ENCODE results near the gene UPK3A.
"Not testable (repeated sequence)": the region's sequence is repeated elsewhere in the genome, so short reads cannot be mapped to it uniquely, and the experiment has no call there.

The UPK3A gene

DNA sequence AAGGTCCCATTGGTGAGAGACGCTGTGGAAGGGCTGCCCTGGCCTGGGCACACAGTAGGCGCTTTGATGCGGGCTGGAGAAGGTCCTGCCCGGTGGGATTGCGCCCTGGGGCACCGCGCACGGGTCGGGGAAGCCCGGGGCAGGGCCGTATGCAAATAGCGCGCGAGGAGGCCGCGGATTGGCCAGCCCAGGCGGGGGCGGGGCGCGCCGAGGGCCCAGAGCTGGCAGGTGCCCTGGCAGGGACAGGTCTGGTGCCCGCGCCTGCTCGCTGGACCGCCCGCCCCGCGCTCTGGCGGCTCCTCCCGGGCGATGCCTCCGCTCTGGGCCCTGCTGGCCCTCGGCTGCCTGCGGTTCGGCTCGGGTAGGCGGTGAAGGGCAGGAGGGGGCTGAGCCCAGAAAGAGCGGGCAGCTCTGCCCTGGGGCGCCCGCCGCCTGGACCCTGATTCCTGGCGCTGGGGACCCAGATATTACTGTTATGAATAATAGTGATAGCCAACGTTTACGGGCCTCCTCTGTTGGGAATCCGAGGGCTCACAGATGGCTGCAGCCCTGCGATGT lies at the start of gene UPK3A:
Gene UPK3A, plus strand, starts transcription at position 245 of the 558 bp plus-strand sequence. Its CDS starts 65 bp downstream, at position 310.
- DNase-seq = peak; percentile 43

DNA sequence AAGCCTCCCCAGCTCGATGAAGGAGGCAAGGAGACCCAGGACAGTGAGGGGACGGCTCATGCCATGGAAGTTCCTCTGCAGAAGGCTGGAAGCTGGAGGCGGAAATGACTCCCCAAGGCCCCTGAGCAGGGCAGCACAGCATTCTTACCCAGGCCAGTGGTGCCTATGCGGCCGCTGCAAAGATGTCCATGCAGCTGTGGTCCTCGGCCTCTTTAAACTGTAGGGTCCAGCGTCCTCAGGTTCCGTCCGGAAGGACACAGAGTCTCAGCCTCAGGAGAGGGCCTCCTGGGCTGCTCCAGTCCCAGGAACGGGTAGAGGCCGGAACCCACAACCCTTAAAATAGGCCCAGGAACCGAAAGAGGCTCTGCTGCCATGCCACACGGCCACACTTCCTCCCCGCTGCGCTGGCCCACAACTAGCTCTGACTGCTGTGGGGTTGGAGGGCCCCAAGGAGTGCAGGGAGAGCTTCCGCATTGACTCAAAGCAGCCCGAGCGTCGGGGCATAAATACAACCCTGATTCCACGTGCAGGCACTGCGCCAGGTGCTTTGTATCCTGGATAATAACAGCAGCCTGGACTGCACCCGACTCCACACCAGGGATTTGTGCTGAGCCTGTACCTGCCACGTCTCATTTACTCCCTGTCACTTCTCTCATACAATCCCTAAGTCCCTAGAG lies 49.5 kb upstream of the UPK3A start:
- DNase-seq = no peak

DNA sequence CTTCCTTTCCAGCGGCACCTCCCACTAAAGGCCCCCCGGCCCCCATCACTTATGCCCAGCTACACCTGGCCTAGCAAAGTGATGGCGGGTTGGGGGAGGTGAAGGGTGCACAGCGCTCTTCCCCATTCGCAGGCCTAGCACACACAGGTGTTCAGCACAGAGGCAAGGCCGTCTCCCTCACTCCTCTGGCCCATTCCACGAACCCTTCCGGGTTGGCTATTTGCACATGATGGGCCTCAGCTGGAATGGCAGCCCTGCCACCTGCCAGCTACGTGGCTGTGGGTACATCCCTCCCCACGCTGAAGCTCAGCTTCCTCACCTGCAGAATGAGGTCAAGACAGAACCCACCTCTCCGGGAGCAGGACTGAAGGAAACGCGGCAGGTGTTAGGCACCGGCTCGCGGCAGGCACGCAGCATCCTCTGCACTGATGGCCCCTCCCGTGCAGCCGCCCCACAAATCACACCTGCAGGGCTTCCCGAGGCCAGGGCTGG lies 48.9 kb upstream of the UPK3A start:
- DNase-seq = no peak

DNA sequence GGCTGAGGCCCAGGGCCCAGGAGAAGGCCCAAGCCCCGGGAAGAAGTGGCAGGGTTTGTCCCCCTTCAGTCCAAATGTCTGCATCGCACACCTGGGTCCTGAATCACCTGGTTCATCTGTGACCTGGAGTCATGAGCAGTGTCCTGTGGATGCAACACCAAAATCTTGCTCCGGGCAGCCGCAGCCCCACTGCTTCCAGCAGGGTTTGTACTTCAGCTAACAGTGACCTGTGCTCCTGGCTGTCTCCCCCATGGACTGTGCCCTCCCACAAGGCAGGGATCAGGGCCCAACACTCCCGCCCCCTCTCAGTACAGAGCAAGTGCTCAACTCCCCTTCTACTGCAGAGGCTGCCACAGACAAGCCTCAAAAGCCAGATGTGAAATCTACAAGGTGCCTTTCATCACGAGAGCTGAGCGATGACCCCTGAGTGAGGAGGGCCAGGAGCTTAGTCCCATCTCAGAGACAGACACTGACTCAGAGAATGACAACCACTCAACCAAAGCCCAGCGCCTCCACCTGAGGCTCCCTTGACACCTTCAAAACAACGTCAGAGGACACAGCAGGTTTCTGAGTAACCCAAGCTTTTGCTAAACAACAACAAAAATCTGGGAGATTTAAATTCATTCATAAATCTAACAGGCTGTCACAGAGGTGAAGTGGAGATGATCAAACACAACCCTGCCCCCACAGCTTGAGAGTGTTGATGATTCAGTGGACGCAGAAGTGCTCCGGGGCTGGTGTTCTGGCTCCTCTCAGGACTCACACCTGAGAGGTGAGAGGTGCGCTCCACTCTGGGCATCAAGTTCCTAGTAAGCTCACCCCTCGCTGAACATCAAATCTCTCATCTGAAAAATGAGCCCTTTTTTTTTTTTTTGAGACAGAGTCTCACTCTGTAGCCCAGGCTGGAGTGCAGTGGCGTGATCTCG lies 47.4 kb upstream of the UPK3A start:
- no peak for DNase-seq

DNA sequence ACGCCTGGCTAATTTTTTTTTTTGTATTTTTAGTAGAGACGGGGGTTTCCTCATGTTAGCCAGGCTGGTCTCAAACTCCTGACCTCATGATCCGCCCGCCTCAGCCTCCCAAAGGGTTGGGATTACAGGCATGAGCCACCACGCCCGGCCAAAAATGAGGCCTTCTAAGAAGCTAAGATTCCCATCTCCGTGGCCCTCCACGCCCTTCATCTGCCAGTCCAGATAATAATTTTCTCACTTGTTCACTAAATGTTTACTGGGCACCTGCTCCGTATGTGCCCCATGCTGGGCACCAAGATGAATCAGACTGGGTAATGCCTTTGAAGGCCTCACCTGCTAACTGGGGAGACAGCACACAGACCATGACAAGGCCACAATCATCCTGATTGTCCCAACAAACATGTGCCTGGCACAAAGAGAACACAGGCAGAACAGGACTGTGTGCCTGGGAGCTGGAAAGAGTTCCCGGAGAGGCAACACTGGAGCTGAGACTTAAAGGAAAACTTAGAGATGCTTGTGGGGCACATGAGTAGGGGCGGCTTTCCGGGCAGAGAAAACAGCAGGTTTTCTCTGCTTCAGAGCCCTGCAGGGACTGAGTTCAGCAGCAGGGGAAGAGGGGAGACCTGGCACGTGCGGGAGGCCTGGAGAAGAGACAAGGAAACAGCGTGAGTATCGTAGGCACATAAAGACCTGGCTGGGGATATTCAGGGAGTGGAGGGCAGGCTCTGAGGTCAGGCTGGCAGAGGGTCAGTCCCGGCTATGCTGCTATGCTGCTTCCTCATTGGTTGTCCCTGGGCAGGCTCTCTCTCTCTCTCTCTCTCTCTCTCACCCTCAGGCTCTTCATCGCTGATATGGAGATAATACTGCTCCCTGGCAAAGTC lies 46.4 kb upstream of the UPK3A start:
- DNase-seq = no peak

DNA sequence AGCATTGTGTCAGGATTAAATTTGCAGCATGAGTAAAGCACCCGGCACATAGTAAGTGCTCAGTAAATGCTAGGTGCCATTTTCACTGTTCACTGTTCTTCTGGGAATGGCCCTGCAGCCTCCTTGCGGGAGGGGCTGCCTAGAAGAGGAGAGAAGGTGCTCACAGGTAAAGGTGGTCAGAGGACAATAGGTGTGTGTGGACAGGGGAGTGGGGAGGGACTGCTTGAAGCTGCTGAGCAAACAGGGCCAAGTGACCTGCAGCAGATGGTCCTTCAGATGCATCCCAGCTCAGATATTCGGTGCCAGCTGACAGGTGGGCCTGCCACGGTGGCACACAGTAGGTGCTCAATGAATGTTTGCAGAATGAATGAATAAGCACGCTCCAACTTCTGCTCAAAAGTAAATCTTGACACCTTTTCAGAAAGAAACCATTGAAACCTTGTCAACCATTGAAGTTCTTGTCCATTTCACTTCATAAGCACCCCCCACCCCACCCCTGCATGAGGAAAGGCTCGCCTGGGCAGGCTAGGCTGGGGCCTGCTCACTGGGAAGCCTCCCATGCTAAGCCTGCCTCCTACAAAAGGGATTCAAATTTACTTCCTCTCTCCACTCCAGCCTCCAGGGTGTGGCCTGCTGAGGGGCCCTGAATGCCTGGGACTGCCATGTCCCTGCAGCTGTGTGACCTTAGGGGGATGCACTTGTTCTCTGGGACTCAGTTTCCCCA lies 45.6 kb upstream of the UPK3A start:
- no peak for DNase-seq

DNA sequence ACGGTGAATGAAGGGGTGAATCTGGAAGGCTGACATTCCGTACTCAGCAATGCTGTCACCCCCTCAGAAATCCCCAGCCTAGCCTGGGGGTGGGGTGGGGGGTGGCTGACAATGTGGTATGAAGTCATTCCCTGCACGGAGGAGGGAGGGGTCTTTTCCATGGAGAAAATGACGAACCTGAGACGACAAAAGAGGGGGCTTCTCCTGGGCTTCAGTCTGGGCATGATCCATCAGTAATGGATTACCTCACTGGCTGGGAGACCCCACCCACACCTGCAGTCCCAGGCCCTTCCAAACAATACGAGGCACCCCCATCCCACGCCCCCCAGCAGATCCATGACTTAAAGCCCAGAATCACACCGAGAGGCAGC lies 45.1 kb upstream of the UPK3A start:
- no peak for DNase-seq

DNA sequence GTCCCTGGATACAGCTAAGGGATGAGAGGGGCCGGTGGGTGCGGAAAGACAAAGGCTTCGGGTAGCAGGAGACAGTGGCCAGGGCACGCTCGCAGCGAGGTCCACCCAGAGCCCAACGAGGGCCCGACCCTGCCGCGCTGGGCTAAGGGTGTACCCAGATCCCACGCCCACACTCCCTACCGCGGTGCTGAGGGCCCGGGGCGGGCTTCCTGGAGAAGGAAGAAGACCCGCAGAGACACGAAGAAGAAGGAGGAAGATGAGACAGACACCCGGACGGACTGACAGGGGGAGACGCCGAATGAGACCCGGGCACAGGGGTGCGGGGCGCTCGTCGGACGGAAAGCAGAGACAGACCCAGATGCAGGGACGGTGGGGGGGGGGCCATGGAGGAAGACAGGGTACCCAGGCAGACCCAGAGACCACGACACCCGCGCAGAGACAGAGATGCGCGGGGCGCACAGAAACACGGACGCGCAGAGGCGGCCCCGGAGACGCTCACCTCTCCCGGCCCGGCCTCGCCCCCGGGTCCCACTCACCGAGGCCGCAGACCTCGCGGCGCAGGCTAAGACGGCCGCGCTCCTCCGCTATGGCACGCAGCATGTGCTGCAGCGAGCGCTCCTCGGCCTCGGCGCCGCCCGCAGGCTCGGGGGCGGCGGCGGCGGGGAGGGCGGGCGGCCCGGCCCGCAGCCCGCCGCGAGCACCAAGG lies 44.5 kb upstream of the UPK3A start:
- DNase-seq = peak; percentile 27

DNA sequence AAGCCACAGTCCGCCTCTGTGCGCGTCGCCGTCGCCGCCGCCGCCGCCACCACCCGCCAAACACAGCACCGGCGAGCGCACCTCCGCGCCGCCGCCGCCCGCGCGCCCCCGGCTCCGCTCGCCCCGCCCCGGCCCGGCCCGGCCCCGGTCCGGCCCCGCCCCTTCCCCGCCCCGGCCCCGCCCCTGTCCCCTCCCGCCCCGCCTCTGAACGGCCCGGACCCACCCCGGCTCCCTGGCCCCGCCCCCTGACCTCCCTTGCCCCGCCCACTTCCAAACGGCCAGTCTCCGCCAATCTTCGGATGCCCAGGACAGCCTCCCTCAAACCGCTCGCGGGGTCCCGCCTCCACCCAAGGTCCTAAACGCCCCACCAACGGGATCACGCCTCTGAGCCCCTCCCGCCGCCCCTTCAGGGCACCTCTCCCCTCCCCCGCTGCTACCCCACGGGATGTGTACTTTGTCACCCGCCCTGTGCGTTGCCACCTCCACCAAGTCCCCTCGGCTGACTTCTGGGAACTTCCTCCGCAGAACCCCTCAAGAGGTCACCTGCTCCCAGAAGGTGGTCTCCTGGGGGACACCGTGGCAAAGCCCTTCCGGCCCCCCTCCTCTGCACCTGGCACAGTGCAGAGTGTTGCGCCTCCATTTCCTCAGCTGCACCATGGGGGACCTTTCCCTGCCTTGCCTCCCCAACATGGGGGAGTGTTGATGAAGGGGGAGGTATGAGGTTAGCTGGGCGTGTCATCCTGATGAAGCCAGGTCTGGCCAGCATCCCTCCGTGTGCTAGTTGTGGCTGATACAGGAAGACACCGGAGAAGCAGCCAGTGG lies 43.7 kb upstream of the UPK3A start, which contains the start of gene KIAA0930:
Gene KIAA0930, minus strand, starts transcription at position 85 of the 822 bp plus-strand sequence. CDS start 191 bp downstream, outside the sequence.
- peak; percentile 77 for DNase-seq

DNA sequence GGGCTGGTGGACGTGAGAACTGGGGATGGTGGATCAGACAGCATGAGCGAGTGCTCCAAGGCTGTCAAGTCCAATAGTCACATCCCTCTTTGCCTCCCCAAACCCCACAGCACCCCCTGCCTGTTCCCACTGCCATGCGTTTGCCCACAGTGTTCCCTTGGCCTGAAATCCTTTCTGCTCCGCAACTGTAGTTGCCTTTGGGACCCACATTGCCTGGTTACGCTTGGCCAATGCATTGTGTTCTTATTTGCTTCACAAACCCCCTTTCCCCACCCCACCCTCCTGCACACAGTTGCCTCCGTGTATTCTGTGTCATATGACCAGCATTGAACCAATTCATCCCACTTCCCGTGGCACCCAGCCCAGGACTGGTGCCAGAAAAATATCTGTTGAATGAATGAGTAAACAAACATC lies 42.0 kb upstream of the UPK3A start:
- DNase-seq = no peak

DNA sequence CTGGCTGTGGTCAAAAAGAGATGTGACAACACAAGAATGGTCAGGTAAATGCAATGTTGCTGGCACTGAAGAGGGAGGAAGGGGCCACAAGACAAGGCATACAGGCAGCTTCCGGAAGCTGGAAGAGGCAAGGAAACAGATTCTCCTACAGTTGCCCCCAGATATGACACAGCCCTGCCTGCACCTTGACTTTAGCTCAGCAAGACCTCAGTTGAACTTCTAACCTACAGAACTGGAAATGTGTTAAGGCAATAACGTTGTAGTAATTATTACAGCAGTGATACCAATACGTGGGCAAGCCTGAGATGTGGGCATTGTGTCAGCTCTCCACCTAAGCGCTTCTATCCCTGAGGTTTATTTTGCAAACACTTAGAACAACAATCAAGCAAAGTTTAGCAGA lies 39.8 kb upstream of the UPK3A start:
- no peak for DNase-seq

DNA sequence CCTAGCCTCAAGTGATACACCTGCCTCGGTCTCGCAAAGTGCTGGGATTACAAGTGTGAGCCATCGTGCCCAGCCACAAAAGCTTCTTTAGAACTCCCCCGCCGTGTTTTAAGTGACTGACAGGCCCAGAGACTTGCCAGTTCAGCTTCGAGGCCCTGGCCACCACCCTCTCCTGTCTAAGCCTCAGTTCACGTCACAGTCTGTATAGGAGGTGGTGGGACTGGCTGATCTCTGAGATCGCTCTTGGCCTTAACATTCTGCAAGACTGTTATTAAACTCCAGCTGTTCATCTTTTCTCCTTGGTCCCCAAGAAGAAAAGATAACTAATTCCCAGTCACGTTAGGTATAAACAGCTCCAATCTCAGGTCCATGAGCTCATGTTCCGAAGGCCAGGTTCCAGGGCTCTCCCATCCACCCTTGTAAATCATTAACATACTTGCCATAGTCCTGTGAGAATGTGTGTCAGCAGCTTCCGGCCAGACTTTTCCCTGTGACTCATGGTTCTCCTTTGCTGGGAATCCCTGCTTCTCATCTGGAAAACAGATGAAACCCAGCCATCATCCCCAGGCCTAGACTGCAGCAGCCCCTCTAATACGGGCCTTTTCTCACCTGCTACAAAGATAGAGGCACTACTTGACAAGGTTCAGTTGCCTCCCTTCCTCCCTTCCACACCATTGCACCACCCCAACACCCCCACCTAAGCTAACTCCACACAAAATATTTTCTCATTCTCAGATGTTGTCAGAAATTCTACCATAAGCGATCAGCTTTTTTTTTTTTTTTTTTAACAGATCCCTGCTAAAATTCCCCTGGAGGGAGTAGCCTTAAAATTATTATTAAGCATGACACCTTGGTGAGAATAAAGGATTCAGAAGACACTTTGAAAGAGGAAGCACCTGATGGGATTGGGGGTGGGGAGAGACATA lies 38.4 kb upstream of the UPK3A start:
- DNase-seq = no peak

DNA sequence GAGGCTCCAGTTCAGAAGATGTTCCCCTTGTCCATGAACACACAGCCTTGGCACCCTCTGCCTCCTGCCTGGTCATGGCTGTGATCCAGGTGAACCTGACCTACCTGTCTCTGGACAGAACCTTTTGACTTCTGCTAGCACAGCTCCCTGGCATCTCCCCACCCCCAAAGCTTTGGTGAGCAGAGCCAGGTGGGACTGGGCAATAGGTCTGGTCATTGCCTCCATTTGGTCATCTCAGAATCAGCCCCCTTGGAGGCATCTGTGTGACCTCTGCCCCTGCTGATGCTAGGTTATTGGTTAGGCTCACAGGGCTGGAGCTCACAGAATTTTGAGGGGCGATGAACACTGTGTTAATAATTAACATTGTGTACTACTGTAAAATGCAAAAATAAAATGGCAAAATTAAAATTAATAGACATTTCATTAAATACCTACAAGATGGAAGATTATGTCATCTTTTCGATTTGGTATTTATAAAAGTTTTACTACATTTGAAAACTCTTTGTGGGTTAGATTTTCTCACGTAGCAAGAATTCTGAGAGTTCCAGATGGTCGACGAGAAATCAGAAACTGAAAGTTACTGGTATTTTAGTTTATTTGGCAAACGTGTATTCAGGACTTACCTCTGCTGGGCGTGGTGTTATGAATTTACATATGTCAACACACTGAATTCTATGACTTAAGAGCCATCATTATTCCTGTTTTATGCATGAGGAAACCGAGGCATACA lies 35.8 kb upstream of the UPK3A start:
- no peak for DNase-seq

DNA sequence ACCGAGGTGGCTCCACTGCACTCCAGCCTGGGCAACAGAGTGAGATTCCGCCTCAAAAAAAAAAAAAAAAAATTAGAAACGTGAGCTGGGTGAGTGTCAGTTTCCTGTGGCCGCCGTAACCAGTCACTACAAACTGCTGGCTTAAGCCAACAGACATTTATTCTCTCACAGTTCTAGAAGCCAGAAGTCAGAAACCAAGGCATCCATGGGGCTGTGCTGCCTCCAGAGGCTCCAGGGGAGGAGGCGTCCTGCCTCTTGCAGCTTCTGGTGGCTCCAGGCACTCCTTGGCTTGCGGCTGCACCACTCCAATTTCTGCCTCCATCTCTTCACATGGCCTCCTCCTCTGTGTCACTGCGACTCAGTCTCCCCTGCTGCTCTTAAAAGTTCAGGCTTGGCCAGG lies 32.9 kb upstream of the UPK3A start:
- DNase-seq = no peak

DNA sequence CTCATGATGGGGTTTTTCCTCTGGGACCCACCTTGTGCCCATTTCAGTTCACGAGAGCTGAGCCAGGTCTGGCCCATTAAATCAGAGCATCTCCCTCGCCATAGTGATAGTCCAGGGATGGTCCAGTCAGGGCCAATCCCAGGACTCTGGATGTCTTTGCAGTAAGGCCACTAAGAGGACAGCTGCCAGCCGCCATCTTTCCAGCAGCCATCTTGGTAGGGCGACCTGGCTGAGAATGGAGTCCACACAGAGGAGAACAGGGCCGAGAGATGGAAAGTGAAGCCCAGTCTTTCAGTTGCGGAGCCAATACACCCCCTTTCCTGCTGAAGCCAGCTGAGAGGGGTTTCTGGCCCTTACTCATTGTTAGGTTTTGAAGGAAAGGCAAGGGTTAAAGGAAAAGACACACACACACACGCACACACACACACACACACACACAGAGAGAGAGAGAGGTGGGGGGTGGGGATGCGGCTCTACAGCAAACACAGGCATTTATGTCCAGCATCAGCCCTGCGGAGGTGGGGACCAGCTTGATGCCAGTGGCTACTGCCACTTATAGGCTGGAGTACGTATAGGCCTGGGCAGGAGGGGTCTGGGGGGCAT lies 31.6 kb upstream of the UPK3A start:
- DNase-seq = no peak

DNA sequence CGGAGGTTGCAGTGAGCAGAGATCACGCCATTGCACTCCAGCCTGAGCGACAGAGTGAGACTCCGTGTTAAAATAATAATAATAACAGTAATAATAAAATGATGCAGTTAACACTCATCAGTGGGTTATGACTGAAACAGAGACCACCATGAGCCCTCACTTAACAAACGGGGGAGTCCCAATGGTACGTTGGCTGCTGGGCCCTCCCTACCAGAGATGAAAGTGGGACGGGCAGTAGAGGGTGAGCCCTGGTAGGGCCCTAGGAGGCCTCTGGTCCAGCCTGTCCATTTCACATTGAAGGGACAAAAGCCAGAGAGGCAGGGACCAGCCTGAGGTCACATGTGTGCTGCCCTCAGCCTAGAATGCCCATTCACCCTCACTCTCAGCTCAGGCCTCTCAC lies 30.4 kb upstream of the UPK3A start:
- DNase-seq = peak; percentile 13

DNA sequence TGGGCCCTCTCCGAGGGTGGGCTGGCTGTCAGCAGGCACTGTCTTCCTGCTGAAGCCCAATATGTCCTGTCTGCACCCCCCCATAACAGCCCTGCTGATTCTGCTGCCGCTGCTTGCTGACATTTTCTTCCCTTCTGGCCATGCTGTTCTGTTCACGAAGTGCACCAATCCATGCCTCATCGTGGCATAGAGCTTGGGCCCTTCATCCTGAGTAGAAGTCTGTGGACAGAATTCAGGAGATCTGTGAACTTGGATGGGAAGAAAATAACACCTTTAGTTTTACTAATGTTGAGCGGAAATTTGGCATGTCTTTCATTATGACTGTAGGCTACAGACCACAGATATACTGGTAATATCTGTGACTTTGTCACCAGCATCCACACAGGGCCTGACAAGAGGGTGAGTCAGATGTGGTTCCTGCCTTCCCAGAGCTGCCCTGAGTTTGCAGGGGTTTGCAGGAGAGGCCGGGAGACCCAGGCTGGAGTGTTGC lies 29.9 kb upstream of the UPK3A start:
- peak; percentile 7 for DNase-seq

DNA sequence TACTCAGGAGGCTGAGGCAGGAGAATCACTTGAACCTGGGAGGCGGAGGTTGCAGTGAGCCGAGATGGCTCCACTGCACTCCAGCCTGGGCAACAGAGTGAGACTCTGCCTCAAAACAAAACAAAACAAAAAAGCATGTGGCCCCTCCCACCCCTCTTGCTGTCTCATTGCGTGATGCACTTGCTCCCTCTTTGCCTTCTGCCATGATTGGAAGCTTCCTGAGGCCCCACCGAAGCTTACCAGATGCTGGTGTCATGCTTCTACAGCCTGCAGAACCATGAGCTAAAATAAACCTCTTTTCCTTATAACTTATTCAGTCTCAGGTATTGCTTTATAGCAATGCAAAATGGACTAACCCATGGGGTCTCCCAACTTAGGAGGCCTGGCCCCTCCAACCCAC lies 26.8 kb upstream of the UPK3A start:
- DNase-seq = not testable (repeated sequence)

Data from stimulated activated naive CD4-positive, alpha-beta T cell treated with Interleukin-2 at 50 U/mL for 16 hours (primary cell).